HG03060 (cell line): ENCODE measurements around the gene PRSS27.

ENCODE experiments used
- ATAC-seq: cut with Tn5 transposase; IDR thresholded peaks from one replicate; pipeline ENCODE4 v1.9.1; 2021; ENCODE audit warnings: low read depth, moderate number of reproducible peaks; ENCODE audit not compliant: unreplicated experiment

PRSS27 gene

DNA sequence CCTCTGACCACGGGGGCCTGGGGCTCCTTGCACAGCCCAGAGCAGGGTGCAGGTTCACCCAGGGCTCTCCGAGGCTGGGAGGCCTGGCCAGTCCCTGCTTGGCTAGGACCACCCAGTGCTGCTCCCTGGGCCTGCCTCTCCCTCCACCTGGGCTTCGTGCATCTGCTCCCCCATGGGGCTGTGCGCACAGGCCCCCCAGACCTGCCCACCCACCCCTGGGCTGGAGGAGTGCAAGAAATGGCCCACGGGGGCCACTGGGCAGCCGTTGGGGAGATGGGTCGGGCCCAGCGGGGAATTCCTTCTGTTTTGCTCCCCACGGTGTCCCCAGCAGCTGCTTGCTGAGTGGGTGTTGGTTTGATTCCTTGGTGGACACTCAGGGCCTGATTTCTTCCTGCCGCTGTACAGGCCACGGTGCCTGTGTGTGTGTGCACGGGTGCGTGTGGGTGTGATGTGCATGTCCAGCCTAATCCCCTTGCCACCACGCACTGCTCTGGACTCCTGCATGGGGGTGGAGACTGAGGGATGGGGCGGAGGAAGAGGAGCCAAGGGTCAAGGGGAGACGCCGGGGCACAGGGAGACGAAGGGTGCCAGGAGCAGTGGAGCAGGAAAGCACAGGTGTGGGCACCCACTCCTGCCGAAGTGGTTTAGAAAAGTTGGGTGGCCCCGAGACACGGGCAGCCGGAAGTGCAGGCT, 8.5 kb downstream of the PRSS27 start:
- ATAC-seq, result no peak

DNA sequence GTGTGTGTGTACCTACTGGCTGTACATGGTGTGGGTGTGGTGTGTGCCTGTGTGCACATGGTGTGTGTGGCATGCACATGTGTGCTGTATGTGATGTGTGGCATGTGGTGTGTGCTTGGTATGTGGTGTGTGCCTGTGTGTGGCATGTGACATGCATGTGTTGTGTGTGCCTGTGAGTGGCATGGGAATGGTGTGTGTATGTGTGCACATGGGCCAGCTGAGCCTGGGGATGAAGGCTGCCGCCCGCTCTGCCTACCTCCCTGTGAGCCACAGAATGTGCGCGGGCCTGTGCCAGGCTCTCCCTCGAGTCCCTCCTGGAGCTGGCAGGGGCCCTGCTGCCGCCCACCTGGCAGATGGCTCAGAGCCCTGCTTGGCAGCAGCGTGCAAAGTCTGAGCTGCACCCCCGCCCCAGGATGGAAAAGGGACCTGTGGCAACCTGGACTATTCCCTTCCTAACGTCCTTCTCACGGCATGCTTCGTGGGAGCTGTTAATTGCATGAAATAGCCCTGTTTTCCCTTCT, 9.3 kb downstream of the PRSS27 start:
- no peak for ATAC-seq

DNA sequence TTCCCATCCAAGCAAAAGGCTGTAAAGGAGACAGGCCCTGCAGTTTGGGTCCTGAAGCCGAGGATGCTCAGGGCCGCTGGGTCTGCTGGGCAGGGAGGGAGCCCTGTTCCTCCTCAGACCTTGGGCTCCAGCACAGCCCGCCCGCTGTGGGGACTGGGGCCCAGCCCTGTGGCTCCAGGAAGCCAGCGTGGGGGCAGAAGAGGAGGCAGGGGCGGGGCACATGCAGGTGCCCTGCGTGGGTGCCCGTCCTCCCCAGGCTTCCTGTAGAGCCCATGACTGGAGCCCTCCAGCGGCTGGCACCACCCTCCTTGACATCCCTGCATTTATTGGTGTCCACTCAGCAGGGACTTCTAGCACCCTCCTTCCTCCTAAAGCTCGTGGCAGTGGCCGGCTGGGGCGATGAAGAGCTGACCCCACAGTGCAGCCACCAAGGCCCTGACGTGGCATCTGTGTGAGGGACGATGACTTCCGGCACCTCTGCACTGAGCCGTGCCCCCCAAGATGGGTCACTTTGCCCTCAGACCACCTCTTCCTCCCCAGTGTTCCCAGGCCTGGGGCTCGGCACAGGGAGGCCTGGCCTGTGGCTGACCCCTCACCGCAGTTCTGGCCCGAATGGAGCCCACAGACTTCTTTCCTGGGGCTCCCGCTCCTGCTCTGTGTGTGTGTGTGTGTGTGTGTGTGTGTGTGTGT, 9.9 kb downstream of the PRSS27 start:
- ATAC-seq, result no peak

DNA sequence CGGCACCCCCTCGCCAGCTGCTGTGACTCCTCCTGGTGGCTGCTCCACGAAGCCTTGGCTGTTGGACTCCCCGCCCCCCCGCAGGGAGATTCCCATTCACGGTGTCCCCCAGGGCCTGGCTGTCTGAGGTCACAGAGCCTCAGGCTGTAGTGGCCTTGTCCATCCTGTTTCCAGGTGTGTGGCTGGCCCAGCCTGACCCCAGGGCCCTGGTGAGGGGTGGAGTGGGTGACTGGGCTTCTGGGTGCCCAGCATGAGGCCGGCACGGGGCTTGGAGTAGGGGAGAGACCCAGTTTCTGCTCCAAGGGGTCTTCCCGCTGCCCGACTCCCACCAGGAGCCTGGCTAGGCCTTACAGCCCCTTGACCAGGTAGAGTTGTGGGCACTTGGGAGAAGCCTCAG, 10.4 kb downstream of the PRSS27 start:
- no peak for ATAC-seq

DNA sequence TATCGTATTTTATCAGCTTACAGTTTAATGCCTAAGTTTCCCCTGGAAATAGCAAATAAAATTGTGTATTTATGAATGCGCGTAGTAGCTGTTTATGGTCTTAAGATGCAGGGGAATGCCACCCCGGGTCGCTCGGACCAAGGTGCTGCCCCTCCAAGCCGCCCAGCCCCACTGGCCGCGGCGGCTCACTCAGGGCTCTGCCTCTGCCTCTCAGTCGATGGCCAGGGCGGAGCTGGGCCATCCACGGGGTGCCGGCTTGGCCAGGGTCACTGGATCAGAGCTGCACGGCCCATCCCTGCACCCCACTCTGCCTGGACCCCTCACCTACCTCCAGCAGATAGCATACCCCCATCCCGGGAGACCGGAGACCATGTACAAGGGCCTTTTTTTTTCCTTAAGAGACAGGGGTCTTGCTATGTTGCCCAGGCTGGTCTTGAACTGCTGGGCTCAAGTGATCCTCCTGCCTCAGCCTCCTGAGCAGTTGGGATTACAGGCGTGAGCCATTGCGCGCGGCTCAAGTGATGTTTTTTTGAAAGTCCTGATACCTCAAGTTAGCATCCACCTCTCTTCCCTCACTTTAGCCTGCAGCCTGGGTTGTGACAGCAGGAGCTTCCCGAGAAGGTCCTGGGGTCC, 11.0 kb downstream of the PRSS27 start:
- ATAC-seq, result no peak

DNA sequence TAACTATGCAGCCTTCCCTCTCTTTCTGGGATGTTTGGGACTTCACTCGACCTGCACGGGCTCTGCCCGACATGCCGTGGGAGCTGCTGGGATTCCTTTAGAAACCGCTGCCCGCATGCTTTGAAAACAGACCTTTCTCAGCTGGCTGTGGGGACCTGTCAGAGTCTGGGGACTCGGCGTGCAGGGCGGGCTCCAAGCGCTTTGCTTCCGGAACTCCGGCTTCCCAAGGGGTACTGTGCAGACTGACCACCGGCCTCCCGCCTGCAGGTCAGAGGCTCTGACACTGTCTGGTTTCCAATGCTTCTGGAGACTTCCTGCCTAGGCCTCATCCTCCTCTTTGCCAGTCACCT, 11.8 kb downstream of the PRSS27 start:
- no peak for ATAC-seq

DNA sequence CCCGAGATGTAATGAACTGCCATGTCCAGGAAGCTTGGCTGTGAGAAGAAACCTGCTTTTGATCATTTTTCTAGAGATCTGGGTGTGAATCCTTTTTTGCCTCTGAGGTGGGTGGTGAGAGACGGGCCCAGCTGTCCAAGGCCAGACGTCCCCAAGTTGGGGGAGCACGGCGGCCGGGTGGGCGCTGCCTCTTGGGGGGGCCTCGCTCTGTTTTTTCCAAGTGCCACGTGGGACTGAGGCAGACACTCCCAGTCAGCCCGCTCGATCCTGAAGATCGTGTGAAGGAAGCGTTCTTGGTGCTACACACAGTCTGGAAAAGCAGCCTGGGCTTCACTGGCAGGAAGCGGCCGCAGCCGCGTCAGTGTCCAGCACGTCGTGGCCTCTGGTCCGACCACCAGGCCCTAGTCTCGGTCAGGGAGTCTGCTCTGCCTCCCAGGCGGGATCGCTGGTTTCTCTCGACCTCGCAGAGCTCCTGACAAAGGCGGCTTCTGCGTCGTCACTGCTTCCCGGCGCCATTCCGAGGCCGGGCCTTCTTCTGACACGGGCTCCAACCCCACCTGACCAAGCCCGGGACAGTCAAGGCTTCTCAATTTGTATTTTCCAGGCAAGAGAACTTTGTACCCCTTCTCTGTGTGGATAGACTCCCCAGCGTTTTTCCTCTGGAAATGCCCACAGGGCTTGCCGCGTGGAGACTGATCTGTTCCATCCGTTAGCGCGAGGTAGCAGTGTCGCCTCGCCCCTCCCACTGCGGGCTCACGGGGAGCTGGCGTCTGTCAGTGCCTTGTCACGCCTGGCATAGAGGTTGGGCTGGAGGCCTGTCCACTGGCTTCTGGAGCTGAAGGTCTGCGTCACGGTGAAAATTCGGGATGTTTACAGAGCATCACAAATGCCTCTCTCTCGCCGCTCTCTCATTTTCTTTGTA, 12.4 kb downstream of the PRSS27 start:
- no peak for ATAC-seq

DNA sequence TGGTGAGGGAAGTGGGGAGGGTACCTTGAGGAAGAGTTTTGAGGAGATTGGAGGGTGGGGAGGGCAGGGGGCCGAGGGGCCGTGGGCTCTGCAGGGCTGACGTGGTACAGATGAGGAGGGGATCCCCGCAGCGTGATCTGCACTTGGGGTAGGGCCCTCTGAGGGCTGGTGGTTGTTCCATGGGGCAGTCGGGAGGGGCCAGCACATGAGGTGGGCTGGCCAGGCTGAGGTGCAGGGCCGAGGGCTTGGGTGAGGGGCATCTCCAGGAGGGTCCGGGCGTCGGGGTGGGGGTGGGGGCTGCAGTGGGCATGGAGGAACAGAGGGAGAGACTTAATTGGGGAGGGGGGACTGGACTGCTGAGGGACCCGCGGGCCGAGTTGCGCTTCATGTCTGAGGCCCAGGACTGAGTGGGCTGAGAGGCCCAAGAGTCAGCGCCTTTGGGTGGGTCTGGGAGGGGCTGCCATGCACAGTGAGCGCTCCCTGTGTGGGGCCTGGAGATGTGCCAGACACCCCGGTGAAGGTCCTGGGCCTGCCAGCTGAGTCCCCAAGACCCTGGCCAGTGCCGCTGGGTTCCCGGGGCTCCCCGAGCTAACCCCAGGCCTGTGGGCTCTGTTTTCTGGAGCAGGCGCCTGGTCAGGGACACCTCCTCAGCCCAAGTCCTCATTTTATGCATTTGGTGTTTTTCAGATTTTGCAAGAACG, 13.3 kb downstream of the PRSS27 start:
- ATAC-seq, result no peak

DNA sequence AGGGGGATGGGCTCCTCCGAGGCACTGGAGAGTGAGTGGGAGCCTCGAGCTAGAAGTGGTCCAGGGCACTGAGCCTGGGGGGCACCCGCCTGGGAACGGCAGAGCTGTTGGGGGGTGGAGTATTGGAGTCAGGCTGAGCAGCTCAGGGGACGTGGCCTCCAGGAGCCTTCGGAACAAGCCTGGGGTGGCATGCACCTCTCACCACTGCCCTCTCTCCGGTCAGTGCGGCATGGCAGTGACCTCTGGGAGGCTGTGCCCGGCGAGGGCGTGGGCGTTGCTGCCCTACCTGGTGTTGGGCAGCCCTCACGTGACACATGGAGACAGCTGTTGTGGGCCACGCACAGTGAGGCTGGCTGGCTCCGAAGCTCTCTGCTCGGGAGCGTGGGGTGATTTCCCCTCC, 13.9 kb downstream of the PRSS27 start:
- ATAC-seq, result no peak

DNA sequence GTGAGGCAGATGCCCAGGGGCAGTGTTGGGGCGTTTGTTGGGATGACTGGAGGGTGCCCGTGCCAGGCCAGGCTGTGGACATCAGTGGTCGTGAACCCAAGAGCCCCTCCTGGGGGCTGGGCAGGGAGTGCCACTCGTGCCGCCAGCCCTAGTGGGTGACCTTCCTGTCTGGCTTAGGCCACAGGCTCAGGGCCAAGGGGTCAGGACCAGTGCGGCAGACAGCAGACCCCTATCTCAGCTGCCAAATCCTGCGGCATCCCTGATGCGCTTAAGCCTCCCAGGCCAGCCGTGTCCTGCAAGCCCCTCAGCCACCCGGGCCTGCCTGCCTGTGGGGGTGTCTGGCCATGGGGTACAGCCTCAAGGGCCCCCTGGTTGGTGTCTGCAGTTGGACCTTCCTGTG, 14.7 kb downstream of the PRSS27 start:
- ATAC-seq, result no peak

DNA sequence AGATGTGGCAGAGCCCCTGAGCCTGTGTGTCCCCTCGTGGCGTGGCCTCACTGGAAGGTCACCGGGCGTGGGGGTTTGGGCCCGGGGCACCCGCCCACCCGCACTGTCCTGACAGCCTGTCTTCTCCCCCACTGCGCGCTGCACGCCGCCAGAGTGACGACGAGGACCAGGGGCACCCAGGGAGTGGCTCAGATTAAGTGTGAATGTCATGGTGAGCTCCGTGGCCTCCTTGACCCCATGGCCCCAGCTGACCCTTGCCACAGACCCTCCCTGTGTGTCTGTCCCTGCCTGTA, 15.1 kb downstream of the PRSS27 start:
- no peak for ATAC-seq

DNA sequence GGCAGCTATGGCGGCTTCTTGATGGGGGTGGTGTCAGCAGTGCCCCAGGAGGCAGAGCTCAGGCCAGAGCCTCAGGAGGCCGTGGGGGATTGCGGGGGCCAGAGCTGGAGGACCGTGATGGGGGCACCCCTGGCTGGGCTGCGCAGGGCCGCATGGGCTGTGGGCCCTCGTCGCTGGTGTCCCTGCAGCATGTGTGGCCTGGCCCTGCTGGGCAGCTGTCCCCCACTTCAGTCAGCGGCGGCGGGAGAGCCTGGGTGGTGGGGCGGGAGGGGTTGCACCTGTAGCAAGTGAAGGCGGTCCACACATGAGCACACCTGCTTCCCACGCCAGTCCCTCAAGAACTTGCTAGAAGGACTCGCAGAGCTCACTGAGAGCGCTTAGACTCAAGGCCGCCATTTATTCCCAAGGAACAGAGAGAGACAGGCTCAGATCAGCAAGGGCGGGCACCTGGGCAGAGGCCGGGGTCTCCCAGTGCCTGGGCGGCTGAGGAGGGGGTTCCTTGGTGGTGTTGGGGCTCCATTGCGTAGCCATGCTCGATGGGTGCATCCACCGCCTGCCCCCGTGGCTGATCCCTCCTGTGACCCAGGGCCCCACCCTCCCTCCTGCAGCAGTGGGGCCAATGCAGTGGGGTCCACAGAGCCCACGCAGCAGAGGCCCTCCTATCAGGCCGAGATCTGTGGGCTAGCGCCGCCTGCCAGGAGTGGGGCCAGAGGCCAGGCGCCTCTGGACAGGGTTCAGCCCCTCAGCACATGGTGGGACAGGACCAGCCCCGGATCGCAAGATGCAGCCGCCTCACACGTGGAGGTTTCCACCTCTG, 15.7 kb downstream of the PRSS27 start:
- ATAC-seq, result no peak

DNA sequence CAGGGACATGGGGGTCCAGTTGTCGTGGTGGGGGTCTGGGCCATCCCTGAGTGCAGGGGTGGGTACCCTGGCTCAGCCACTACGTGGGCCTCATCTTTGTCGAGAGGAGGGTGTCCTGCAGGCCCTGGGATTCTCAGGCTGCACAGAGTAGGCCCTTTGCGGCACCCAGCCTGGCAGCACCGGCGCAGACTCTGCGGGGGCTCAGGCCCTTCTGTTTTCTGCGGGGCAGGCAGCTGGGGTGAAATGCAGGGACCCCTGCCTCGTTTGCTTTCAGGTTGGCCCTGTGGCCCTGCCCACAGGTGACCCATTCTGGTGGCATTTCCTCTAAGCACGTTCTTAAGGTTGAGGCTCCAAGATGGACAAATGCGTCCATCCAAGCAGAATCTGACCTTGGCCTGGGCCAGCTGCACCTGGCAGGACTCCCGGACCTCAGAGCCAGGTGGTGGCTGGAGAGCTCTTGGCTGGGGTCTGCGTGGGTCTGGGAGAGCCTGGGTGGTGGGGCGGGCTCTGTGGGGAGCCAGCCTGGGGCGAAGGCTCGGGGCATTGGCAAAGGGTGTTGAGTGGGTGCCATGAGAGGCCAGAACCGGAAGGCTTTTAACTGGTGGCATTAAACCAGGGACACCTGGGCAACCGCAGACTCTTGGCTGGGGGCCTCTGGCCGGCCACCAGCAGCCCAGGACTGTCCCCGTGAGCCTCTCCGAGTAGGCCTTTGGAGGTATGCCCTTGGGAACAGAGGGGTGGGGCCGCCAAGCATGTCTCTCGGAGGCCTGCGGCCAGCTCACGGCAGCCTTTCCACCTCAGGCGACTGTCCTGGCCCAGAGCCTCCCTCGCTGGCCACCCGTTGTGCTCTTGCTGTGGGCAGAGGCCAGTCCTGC, 16.9 kb downstream of the PRSS27 start:
- no peak for ATAC-seq

DNA sequence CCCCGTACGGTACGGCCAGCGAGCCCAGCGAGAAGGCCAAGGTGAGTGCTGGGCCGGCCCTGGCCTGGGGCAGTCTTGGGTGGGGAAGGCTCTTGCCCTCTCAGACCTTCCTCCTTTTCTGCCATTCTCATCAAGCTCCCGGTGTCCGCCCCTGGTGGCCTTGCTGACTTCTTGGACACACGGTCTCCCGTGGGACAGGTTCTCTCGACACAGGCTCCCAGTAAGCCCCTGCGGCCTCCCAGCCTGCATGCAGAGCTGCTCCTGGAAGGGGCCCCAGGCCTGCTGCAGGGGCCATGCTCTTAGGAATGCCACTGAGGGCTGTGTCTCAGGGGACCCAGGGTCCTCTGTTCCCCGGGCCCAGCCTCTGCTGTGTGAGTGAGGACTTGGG, 17.6 kb downstream of the PRSS27 start:
- no peak for ATAC-seq

DNA sequence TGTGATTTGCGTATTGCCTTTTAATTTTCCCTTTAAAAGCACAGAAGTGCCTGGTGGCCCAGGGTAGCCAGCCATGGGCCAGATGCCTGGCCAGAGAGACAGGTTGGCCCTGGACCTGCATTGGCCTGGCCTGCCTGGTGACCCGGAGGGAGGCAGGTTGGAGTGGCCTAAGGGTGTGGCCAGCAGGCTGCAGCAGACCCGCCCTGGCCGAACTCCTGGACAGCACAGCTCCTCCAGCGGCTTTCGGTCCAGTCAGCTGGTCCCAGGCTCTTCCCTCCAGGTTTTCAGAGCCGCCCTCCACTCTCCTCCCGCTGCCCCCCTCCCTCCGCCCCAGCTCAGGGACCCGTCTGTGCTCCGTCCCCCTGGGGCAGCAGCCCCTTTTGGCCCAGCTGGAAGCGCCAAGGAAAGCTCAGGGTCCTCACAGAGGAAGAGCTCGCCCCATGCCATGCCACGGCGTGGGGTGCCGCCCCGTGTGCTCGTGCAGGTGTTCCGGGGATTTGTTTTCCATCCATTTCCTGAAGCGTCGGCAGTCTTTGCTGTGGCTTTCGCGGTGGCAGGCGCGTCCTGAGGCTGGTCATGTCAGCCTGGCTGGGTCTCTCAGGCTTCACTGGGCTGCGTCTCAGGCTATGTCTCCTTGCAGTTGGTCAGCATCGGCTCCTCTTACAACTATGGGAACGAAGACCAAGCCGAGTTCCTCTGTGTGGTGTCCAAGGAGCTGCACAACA, 18.1 kb downstream of the PRSS27 start:
- no peak for ATAC-seq

DNA sequence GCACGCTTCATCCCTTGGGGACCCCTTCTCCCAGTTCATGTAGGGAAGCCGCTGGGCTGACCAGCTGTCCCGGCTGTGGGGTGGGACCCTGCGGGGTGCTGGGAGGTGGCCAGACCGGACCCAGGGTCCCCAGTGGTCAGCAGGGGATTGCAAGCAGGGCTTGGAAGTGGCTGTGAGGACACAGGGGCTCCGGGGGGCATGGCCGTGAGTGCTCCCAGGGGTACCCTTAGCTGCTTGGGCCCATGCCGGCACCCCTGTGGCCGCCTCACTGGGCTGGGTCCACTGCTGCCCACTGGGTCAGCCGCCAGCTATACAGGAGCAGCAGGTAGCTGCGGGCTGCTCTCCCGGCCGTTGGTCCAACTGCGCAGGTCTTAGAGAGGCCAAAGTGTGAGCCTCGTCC, 18.8 kb downstream of the PRSS27 start:
- no peak for ATAC-seq

DNA sequence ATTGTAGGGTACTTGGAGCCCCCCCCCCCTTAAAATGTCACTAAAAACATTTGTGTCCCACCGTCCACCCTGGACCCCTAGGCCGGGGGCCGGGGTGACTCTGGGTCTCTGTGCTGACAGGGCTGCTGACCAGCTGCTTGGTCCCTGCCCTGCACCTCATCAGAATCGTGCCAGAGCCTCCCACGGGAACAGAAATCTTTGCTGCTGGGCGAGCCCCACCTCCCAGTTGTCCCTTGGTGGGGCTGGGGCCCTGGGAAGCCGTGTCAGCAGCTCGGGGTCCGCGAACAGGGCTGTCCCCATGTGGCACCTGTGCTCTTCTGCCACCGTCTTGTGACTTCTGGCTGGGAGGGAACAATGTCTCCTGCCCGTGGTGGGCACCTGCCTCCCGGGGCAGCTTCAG, 19.2 kb downstream of the PRSS27 start:
- no peak for ATAC-seq
